Stimulated activated CD8-positive, alpha-beta memory T cell treated with anti-CD3 and anti-CD28 coated beads, Interleukin-7, amount 100 ng/mL, for 24 hours (primary cell): ENCODE data around the gene DNAJB11.

Experiments used
- DNase-seq: peaks from one replicate; pipeline ENCODE4 v3.0.0-alpha.2; 2020; ENCODE audit warnings: low read depth

The DNAJB11 gene

GRCh38 chr3:186596568-186597287, 26.2 kb downstream of the DNAJB11 start:
- DNase-seq = no peak

- DNase-seq = no peak
These were observed 27.7 kb downstream of the DNAJB11 start for GRCh38 chr3:186598108-186598784.

GRCh38 chr3:186598794-186599141, 28.2 kb downstream of the DNAJB11 start:
- DNase-seq = no peak

- no peak for DNase-seq
These were observed 28.7 kb downstream of the DNAJB11 start for GRCh38 chr3:186599142-186599784.

GRCh38 chr3:186599785-186600166, 29.3 kb downstream of the DNAJB11 start:
- DNase-seq = no peak

GRCh38 chr3:186600896-186601295, 30.4 kb downstream of the DNAJB11 start:
- no peak for DNase-seq

GRCh38 chr3:186603159-186603558, 32.6 kb downstream of the DNAJB11 start:
- no peak for DNase-seq

- no peak for DNase-seq
These were observed 34.6 kb downstream of the DNAJB11 start for GRCh38 chr3:186605078-186605477.

- no peak for DNase-seq
These were observed 35.3 kb downstream of the DNAJB11 start for GRCh38 chr3:186605561-186606545.

- no peak for DNase-seq
These were observed 38.2 kb downstream of the DNAJB11 start for GRCh38 chr3:186608624-186609215.

- no peak for DNase-seq
These were observed 38.8 kb downstream of the DNAJB11 start for GRCh38 chr3:186609247-186609868.

GRCh38 chr3:186612065-186612464, 41.5 kb downstream of the DNAJB11 start:
- no peak for DNase-seq

- no peak for DNase-seq
These were observed 42.5 kb downstream of the DNAJB11 start, which contains the start of gene AHSG for GRCh38 chr3:186612721-186613636. TSS of gene AHSG (plus strand) at chr3:186613060. CDS start at chr3:186613142, 82 bp downstream.

- no peak for DNase-seq
These were observed 43.2 kb downstream of the DNAJB11 start for GRCh38 chr3:186613637-186614265.

GRCh38 chr3:186614266-186614596, 43.7 kb downstream of the DNAJB11 start:
- no peak for DNase-seq

- DNase-seq = peak; percentile 50
These were observed 44.3 kb downstream of the DNAJB11 start for GRCh38 chr3:186614597-186615483.

- DNase-seq = no peak
These were observed 45.7 kb downstream of the DNAJB11 start for GRCh38 chr3:186616299-186616617.

GRCh38 chr3:186617036-186617946, 46.8 kb downstream of the DNAJB11 start:
- peak; percentile 69 for DNase-seq
